Vagina (tissue), 2 donors: ENCODE data around the gene ZNF831.

Source experiments
- POLR2A ChIP-seq, 2 donors: fragments of 450-650 bp; IDR thresholded peaks; one replicate each; pipeline ENCODE4 v1.6.1; 2017; ENCODE audit warnings: antibody characterized with exemption in 2 of 2, mild to moderate bottlenecking in 2 of 2, moderate library complexity in 2 of 2
- POLR2AphosphoS5 ChIP-seq, 2 donors: sonication (generic); formaldehyde crosslinking; IDR thresholded peaks; one replicate each; pipeline ENCODE4 v1.9.0; 2017; ENCODE audit warnings: antibody characterized with exemption in 2 of 2, mild to moderate bottlenecking in 2 of 2, low read depth in 1 of 2; ENCODE audit not compliant: insufficient read depth in 1 of 2
- TF ChIP-seq, protein P1 (sequence below), 3 experiments: fragments of 450-650 bp in 2 of 3; fragments of 200-600 bp in 1 of 3; sonication (generic) in 1 of 3; IDR thresholded peaks; one replicate each; pipeline ENCODE4 v1.5.1; 2017 to 2019; ENCODE audit warnings: antibody characterized with exemption in 3 of 3, mild to moderate bottlenecking in 2 of 3, moderate library complexity in 2 of 3

GRCh38 chr20:59205044-59205443, 41.4 kb downstream of the ZNF831 start:
- TF ChIP-seq, protein P1, sequence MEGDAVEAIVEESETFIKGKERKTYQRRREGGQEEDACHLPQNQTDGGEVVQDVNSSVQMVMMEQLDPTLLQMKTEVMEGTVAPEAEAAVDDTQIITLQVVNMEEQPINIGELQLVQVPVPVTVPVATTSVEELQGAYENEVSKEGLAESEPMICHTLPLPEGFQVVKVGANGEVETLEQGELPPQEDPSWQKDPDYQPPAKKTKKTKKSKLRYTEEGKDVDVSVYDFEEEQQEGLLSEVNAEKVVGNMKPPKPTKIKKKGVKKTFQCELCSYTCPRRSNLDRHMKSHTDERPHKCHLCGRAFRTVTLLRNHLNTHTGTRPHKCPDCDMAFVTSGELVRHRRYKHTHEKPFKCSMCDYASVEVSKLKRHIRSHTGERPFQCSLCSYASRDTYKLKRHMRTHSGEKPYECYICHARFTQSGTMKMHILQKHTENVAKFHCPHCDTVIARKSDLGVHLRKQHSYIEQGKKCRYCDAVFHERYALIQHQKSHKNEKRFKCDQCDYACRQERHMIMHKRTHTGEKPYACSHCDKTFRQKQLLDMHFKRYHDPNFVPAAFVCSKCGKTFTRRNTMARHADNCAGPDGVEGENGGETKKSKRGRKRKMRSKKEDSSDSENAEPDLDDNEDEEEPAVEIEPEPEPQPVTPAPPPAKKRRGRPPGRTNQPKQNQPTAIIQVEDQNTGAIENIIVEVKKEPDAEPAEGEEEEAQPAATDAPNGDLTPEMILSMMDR (IDR thresholded peaks at IDR 0.05) = no peak
- no peak for TF ChIP-seq POLR2A (IDR thresholded peaks at IDR 0.05)
- no peak for TF ChIP-seq POLR2AphosphoS5 (IDR thresholded peaks at IDR 0.05; ENCODE audit: insufficient read depth in 1 of 2, low read depth in 1 of 2)
